HCT116 (cell line): ENCODE data around the gene CRIM1. TPM values are rescaled to one million over a fixed set of nuclear protein-coding genes. Genes with fewer than 3 reads are reported as not detected.

ENCODE experiments used
- ATAC-seq: fragments of 200-7000 bp; cut with Tn5 transposase; 2 replicates; pipeline ENCODE4 v1.9.1; 2020; ENCODE audit warnings: mild to moderate bottlenecking, moderate library complexity
- BruUV-seq: library from RNA; stranded (reverse); fragments of 400-500 nt; replicated peaks from 2 replicates; lab custom pipeline; 2021; lab: Mats Ljungman, UMichigan
- CTCF ChIA-PET: fragments of 300-600 bp; sonication (Branson Sonifier 250); formaldehyde crosslinking; loops from one replicate; lab custom pipeline; 2021; ENCODE audit warnings: antibody characterized with exemption; lab: Charles Lee
- POLR2A ChIA-PET: fragments of 300-600, 350-600 bp; sonication (Branson Sonifier 250); formaldehyde crosslinking; loops from one replicate; lab custom pipeline; 2021; ENCODE audit warnings: antibody characterized with exemption; lab: Charles Lee
- RAD21 ChIA-PET, 2 experiments: fragments of 300-600 bp; sonication (Branson Sonifier 250); formaldehyde crosslinking; loops; one replicate each; lab custom pipeline; 2023; ENCODE audit warnings: low total read pairs in 2 of 2; ENCODE audit not compliant: uncharacterized antibody in 2 of 2, unreplicated experiment in 2 of 2, low non-redundant PET in 1 of 2; lab: Charles Lee
- DNase-seq: peaks from one replicate; pipeline ENCODE4 v3.0.0-alpha.2; 2010; ENCODE audit warnings: low read depth, low spot score
- H2AFZ ChIP-seq: fragments of 200-600 bp; shearing (Covaris generic), sonication (generic); 2 replicates; pipeline ENCODE4 v1.6.1; 2017; ENCODE audit warnings: low read depth, mixed run types, mixed read lengths, antibody characterized with exemption, low read length; ENCODE audit not compliant: poor library complexity, severe bottlenecking
- H3K27ac ChIP-seq: 2 replicates; pipeline ENCODE4 v1.5.1; 2012; ENCODE audit warnings: low read depth, low read length
- H3K27me3 ChIP-seq: fragments of 200-600 bp; sonication (generic); 2 replicates; pipeline ENCODE4 v1.6.1; 2016; ENCODE audit warnings: mixed run types, low read length, mixed read lengths; ENCODE audit not compliant: insufficient read depth
- H3K36me3 ChIP-seq, 2 experiments: fragments of 200-500 bp in 1 of 2; fragments of 200-600 bp in 1 of 2; sonication (Bioruptor generic) in 1 of 2; sonication (generic) in 1 of 2; 2 replicates each; pipeline versions ENCODE4 v1.5.1 to v1.6.1; 2014 to 2016; ENCODE audit warnings: low read length in 2 of 2, inconsistent platforms in 1 of 2, mixed read lengths in 1 of 2, mixed run types in 1 of 2; ENCODE audit not compliant: insufficient read depth in 2 of 2, control insufficient read depth in 1 of 2
- H3K4me1 ChIP-seq, 2 experiments: fragments of 200-600 bp in 1 of 2; sonication (generic) in 1 of 2; 2 replicates each; pipeline versions ENCODE4 v1.5.1 to v1.6.1; 2012 to 2017; ENCODE audit warnings: low read length in 2 of 2, inconsistent platforms in 1 of 2, mild to moderate bottlenecking in 1 of 2, mixed read lengths in 1 of 2, mixed run types in 1 of 2, moderate library complexity in 1 of 2; ENCODE audit not compliant: insufficient read depth in 2 of 2, control insufficient read depth in 1 of 2
- H3K4me2 ChIP-seq: fragments of 200-600 bp; sonication (generic); 2 replicates; pipeline ENCODE4 v1.6.1; 2017; ENCODE audit warnings: mixed run types, low read length, mixed read lengths
- H3K4me3 ChIP-seq, 2 experiments: fragments of 200-600 bp in 1 of 2; sonication (generic) in 1 of 2; replicated peaks in 1 of 2; 2 replicates each; pipeline ENCODE4 v1.5.1; 2011 to 2016; ENCODE audit warnings: low read length in 2 of 2, control low read depth in 1 of 2, low read depth in 1 of 2, mild to moderate bottlenecking in 1 of 2, mixed read lengths in 1 of 2, mixed run types in 1 of 2
- H3K79me2 ChIP-seq: fragments of 200-600 bp; sonication (generic); 2 replicates; pipeline ENCODE4 v1.6.1; 2017; ENCODE audit warnings: mild to moderate bottlenecking, mixed run types, low read length, moderate library complexity, mixed read lengths; ENCODE audit not compliant: insufficient read depth
- H3K9ac ChIP-seq: fragments of 200-600 bp; sonication (generic); 2 replicates; pipeline ENCODE4 v1.6.1; 2016; ENCODE audit warnings: low read length, mixed read lengths
- H3K9me2 ChIP-seq: fragments of 200-600 bp; sonication (generic), shearing (Covaris generic); 2 replicates; pipeline ENCODE4 v1.6.1; 2017; ENCODE audit warnings: mixed run types, mild to moderate bottlenecking, moderate library complexity; ENCODE audit not compliant: insufficient read depth
- H3K9me3 ChIP-seq, 2 experiments: fragments of 200-500 bp in 1 of 2; fragments of 200-600 bp in 1 of 2; sonication (Bioruptor generic) in 1 of 2; sonication (generic) in 1 of 2; 2 replicates each; pipeline ENCODE4 v1.6.1; 2014 to 2017; ENCODE audit warnings: low read length in 2 of 2, mixed read lengths in 2 of 2, inconsistent platforms in 1 of 2, low read depth in 1 of 2, mild to moderate bottlenecking in 1 of 2, mixed run types in 1 of 2, moderate library complexity in 1 of 2; ENCODE audit not compliant: control insufficient read depth in 1 of 2, insufficient read depth in 1 of 2
- H4K20me1 ChIP-seq: fragments of 200-600 bp; sonication (generic), shearing (Covaris generic); 2 replicates; pipeline ENCODE4 v1.6.1; 2017; ENCODE audit warnings: mixed run types, mild to moderate bottlenecking, moderate library complexity; ENCODE audit not compliant: insufficient read depth
- CBX3 ChIP-seq: IDR thresholded peaks from 2 replicates; pipeline ENCODE4 v1.6.1; 2012; ENCODE audit warnings: low read depth
- EGR1 ChIP-seq: IDR thresholded peaks from 2 replicates; pipeline ENCODE4 v1.6.1; 2012; ENCODE audit warnings: low read depth
- ELF1 ChIP-seq: IDR thresholded peaks from 2 replicates; pipeline ENCODE4 v1.6.1; 2012; ENCODE audit warnings: low read depth, borderline replicate concordance
- EZH2 ChIP-seq: fragments of 200-600 bp; sonication (generic); IDR thresholded peaks from 2 replicates; pipeline ENCODE4 v1.6.1; 2017; ENCODE audit warnings: antibody characterized with exemption, mixed run types
- POLR2A ChIP-seq: IDR thresholded peaks from 2 replicates; pipeline ENCODE4 v1.7.0; 2011; ENCODE audit warnings: borderline replicate concordance; ENCODE audit not compliant: insufficient read depth, insufficient read length; ENCODE audit errors: extremely low read depth
- POLR2AphosphoS5 ChIP-seq: IDR thresholded peaks from 2 replicates; pipeline ENCODE4 v1.6.1; 2011; ENCODE audit warnings: mild to moderate bottlenecking, low read depth, low read length, moderate library complexity
- ZFX ChIP-seq: fragments of 450-650 bp; IDR thresholded peaks from 2 replicates; pipeline ENCODE4 v1.6.1; 2017
- intact Hi-C: fragments of 100-400 bp; cut with micrococcal nuclease; formaldehyde crosslinking; loops from 2 replicates; pipeline ENCODE4 v1.10.0; 2022
- total RNA-seq: library from RNA; stranded (reverse); gene quantifications from one replicate; pipeline ENCODE4 v1.2.1, GENCODE V29; 2021; ENCODE audit not compliant: unreplicated experiment
- TF ChIP-seq, protein P1 (sequence below): IDR thresholded peaks from 2 replicates; pipeline ENCODE4 v1.6.1; 2012
- TF ChIP-seq, protein P2 (sequence below): IDR thresholded peaks from 2 replicates; pipeline ENCODE4 v1.6.1; 2012; ENCODE audit warnings: low read depth

Gene CRIM1
- total RNA-seq, 1 experiment from 2014 or later = 27.2 TPM

DNA sequence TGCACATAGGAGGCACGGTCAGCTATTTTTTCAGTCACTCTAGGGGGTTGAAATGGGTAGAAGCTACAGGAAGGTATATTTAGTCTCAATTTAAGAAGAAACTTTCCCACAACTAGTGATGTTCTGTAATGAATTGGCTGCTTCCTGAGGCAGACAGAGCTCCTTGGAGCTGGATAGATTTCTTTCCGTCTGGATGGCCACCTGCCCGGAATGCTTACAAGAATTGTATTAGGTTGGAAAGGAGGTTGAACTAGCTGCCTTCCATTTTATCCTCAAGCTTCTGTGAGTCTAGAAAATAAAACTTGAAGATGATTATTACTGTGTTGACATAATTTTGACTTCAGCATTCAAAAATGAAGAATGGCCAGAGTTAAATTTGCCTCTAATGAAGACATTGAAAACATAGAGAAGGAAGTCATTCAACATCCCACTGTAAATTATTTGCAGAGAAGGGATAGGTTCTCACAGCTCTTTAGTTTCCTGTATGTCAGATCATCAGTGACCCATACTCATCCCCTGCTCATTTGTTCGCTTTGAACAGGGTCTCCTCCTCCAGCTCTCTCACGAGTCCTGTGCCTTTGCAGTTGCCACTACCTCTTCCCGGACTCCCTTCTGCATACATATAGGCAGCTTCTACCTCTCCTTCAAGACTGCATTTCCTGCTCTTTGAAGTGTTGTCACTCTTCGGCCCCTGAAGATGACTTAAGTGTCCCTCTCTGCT lies 88.8 kb downstream of the CRIM1 start:
- Histone ChIP-seq H3K9ac (no peak overlapping the region), H3K4me2 (no peak overlapping the region), H3K36me3 (peaks cover 4% of the 10 kb centered on the region in 2 experiments; a peak in 1 of 4 replicates), H3K27me3 (no peaks in the 10 kb centered on the region), H3K4me1 (peaks cover 0 to 1% of the 10 kb centered on the region in 2 experiments; a peak in 1 of 4 replicates), H3K79me2 (no peaks in the 10 kb centered on the region; the same call in 1 of the 2 replicates), H3K27ac (no peak overlapping the region), H3K4me3 (no peak overlapping the region), H3K9me2 (no peaks in the 10 kb centered on the region), H3K9me3 (no peaks in the 10 kb centered on the region), H2AFZ (no peak overlapping the region), H4K20me1 (no peaks in the 10 kb centered on the region)
- TF ChIP-seq CBX3 (no peak), EGR1 (no peak), EZH2 (no peak), POLR2AphosphoS5 (no peak), ZFX (no peak), POLR2A (no peak), ELF1 (no peak)
- TF ChIP-seq, protein P1, sequence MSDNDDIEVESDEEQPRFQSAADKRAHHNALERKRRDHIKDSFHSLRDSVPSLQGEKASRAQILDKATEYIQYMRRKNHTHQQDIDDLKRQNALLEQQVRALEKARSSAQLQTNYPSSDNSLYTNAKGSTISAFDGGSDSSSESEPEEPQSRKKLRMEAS = no peak
- TF ChIP-seq, protein P2, sequence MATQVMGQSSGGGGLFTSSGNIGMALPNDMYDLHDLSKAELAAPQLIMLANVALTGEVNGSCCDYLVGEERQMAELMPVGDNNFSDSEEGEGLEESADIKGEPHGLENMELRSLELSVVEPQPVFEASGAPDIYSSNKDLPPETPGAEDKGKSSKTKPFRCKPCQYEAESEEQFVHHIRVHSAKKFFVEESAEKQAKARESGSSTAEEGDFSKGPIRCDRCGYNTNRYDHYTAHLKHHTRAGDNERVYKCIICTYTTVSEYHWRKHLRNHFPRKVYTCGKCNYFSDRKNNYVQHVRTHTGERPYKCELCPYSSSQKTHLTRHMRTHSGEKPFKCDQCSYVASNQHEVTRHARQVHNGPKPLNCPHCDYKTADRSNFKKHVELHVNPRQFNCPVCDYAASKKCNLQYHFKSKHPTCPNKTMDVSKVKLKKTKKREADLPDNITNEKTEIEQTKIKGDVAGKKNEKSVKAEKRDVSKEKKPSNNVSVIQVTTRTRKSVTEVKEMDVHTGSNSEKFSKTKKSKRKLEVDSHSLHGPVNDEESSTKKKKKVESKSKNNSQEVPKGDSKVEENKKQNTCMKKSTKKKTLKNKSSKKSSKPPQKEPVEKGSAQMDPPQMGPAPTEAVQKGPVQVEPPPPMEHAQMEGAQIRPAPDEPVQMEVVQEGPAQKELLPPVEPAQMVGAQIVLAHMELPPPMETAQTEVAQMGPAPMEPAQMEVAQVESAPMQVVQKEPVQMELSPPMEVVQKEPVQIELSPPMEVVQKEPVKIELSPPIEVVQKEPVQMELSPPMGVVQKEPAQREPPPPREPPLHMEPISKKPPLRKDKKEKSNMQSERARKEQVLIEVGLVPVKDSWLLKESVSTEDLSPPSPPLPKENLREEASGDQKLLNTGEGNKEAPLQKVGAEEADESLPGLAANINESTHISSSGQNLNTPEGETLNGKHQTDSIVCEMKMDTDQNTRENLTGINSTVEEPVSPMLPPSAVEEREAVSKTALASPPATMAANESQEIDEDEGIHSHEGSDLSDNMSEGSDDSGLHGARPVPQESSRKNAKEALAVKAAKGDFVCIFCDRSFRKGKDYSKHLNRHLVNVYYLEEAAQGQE = no peak
- CTCF ChIA-PET = no interaction called here
- BruUV-seq = no TSS peak
- no peak for DNase-seq
- POLR2A ChIA-PET = no interaction called here
- RAD21 ChIA-PET = no interaction called here
- ATAC-seq = no peak
- intact Hi-C loops = no loop called here
